ENCODE measurements around the gene GPSM1.
"Not testable (repeated sequence)": the region's sequence is repeated elsewhere in the genome, so short reads cannot be mapped to it uniquely, and the experiment has no call there.

Gene GPSM1

DNA sequence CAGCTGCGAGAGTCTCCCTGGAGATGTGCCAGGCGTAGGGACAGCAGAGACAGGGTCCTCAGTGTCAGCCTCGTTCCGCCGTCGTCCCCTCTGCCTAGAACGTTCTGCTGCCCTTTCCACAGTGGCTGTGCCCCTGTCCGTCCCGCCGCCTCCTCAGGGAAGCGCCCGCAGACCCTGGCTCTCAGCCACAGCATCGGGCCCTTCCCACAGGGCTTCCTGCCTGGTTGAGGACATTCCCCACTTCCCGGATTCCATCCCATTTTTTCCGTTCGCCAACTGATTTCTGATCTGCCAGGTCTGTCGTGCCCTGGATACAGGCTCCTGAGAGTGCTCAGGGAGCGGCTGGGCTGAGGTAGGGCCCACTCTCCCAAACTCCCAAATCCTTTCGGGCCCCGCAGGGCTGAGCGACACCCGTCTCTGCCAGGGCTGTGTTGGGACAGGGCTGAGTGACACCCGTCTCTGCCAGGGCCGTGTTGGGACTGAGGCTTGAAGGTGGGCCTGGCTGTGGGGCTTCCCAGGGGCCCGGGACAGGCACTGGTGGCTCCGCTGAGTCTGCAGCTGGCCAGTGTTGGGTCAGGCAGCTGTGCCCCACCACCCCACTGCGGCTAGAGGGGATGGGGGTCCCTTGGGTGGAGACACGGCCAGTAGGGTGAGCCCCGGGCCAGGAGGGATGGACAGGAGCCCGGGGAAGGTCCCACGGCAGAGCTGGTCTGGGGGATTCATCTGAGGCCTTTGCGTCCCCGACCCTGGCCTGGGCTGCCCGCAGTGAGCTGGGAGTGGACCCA lies 20.3 kb downstream of the GPSM1 start:
- DNase-seq = no peak

DNA sequence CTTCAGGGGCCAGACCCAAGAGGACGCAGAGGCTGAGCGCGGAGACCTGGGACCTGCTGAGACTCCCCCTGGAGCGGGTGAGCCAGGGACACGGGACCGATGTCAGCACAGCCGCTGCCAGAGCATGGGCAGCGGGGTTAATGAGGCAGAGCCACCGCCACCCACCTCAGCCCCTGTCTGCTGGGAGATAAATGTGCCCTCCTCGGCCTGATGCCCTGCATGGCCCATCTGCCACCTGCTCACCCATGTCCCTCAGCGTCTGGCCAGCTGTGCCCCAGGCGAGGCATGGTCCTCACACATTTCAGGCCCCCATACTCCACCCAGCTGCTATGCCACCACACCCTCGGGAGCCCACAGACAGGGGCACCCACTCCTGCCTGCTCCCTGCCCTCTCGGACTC lies 21.4 kb downstream of the GPSM1 start:
- no peak for DNase-seq

DNA sequence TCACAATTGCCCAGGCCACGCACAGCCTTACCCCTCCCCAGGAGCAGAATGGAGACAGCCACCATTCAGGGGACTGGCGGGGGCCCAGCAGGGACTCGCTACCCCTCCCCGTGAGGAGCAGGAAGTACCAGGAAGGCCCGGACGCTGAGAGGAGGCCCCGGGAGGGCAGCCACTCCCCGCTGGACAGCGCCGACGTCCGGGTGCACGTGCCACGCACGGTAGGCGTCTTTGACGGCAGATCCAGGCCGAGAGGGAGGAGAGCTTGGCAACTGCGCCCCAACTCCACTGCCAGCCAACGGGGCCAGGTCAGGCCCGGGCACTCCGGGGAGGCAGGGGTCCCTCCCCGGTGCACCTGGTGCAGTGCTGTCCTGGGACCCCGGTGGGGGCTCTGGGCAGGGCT lies 22.2 kb downstream of the GPSM1 start:
- no peak for DNase-seq

- DNase-seq = no peak
These were observed 24.0 kb downstream of the GPSM1 start for GRCh38 chr9:136351252-136351800.

DNA sequence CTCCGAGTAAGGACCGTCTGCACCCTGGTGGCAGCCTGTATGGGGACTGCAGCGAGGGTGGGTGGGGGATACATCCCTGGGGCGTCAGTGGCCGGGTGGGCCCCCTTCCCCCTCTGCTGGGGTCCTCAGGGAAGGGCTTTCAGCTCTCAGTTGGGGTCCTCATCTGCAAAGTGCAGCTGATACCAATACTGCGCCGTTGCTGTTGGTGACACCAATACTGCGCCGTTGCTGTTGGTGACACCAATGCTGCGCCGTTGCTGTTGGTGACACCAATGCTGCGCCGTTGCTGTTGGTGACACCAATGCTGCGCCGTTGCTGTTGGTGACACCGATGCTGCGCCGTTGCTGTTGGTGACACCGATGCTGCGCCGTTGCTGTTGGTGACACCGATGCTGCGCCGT lies 24.5 kb downstream of the GPSM1 start:
- DNase-seq = not testable (repeated sequence)

GRCh38 chr9:136352682-136353081 lies 25.3 kb downstream of the GPSM1 start:
- DNase-seq = no peak

DNA sequence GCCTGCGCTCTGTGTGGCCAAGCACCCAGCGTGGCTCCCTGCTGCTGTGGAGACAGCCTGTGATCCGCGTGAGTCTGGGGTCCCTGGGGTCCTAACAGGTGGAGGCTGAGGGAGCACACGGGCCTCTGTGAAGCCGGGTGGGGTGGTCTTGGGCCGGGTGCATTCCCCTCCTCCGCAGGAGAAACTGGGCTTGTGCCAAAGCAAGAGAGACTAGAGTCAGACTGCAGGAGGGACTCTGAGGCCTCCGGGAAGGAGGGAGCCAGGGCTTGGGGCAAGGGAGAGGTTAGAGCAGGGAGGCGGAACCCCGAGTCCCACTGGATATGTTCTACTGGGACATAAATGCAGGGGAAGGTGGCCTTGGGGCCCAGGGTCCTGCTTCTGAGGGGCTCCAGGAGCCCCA lies 25.7 kb downstream of the GPSM1 start:
- DNase-seq = no peak

DNA sequence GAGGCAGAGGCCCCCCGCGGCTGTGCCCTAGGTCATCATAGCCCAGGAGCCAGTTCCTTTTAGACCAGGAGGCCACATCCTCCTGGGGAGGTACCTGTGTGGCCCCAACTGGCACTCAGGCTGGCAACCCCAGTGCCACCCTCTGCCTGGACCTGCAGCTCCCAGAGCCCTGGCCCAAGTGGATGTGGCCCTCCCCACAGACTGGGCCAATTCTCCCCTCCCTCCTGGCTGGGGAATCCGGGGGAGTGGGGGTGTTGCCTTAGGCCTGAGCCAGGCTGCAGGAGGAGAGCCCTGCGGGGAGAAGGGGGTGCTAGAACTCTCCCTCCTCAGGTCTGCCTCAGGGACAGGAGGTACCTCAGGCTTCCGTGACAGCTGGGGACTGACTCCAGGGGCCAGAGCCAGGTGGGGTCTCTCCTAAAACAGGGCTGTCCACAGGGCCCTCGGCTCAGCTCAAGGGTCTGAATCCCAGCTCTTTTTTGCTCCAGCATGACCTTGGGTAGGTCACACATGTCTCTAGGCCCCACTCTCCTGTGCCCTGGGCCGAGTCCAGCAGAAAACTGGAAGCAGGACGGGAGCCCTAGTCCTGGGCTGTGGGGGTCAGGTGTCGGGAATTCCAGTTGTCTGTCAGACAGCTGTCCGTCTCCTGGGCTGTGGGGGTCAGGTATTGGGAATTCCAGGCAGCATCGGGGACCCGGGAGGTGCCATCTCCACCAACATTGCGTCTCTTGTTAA lies 26.6 kb downstream of the GPSM1 start:
- no peak for DNase-seq

GRCh38 chr9:136354592-136355085 lies 27.3 kb downstream of the GPSM1 start:
- DNase-seq = no peak

GRCh38 chr9:136355616-136356557 lies 28.5 kb downstream of the GPSM1 start:
- no peak for DNase-seq

DNA sequence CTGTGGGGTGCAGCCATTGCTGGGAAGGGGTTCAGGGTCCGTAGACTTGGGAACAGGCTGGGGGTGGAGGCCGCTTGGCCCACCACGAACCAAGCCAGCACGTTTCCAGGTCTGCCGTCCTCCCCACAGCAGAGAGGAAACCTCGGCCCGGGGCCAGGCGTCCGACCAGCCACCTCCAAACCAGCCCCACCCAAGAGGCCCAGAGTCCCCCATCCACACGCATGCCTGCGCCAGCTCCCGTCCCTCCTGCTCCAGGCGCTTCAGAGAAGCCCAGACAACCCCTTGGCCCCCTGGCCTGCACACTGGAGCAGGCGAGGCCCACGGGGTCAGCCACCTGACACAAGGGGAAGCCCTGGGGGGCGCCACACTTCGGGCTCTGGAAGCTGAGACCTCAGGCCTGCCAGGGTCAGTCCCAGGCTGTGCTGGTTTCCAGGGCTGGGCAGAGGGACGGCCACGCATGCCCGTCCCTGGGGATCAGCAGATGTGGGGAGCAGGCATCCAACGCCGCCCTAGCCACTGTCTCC lies 29.9 kb downstream of the GPSM1 start:
- DNase-seq = no peak

GRCh38 chr9:136358016-136358415 lies 30.7 kb downstream of the GPSM1 start:
- DNase-seq = no peak

DNA sequence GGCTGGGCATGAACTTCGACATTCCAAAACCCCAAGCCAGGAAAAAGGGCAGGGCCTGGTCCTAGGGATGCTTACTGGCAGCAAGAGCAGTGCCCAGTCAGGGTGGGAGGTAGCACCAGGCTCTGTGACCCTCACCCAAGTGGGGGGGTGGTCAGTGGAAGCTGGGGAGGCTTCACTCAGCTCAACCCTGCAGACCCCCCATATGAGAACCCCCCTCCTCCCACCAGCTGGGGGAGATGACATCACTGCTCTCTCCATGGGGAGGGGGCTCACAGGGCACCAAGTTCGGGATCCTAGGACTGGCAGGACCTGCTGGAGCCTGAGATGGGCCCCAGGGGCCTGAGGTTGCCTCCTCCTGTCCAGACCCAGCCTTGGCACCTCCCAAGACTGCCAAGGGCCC lies 31.5 kb downstream of the GPSM1 start:
- DNase-seq = no peak

DNA sequence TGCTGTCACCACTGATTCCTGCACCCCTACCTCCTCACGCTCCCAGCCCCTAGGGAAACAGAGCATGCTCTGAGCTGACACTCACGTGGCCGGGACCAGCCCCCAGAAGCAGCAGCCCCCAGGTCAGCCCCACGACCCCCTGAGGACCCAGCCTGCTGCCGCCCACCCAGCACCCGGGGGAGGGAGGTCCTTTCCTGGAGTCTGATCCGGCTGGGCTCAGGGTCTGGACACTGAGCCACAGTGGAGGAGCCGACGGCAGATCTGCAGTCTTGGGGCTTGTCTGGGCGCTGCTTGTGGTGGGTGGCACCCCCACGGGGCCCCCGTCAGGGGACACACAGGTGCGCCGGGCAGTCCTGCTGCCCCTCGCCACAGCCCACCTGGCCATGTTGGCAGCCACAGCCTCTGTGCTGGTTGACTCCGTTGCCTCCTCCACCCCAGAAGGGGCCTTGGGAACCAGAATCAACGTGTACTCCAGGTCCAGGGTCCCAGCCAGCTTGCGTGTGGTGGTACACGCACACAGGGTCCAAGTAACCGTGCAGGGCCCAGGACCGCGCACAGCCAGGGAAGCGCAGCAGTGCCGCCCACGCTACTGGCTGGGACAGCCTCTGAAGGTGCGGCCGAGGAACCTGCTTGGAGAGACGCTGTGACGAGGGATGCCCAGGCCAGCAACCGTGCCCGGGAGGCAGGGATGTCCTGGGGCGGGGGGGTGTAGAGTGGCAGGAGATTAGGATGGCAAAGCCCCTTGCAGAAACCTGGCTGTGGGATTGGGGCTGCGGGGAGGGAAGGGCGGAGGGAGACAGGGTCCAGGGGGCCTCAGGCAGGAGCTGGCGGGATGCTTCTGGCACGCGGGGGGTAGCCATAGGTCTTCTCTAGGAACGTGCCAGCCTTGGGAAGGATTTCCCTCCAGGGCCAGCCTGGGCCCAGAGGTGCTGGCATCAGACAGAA lies 32.7 kb downstream of the GPSM1 start:
- DNase-seq = no peak

- no peak for DNase-seq
These were observed 33.9 kb downstream of the GPSM1 start for GRCh38 chr9:136361047-136361753.

GRCh38 chr9:136361754-136362449 lies 34.6 kb downstream of the GPSM1 start:
- no peak for DNase-seq

GRCh38 chr9:136362450-136362784 lies 35.1 kb downstream of the GPSM1 start:
- DNase-seq = no peak

GRCh38 chr9:136363106-136363948 lies 36.0 kb downstream of the GPSM1 start, which contains the start of gene DNLZ:
Gene DNLZ, minus strand, starts transcription at chr9:136363744. Its CDS starts 30 bp downstream, at chr9:136363714.
- peak; percentile 88 for DNase-seq

Measured in midbrain (tissue), 1 donor.